WI38 (cell line): ENCODE measurements around the gene PDE11A.

ENCODE experiments used
- H3K4me3 ChIP-seq: 2 replicates; pipeline ENCODE4 v1.5.1; 2011; ENCODE audit warnings: low read depth, mild to moderate bottlenecking, control low read depth, low read length
- TF ChIP-seq, protein P1 (sequence below): IDR thresholded peaks from 2 replicates; pipeline ENCODE4 v1.5.1; 2012; ENCODE audit warnings: low read depth, mild to moderate bottlenecking, control low read depth, low read length

Gene PDE11A

DNA sequence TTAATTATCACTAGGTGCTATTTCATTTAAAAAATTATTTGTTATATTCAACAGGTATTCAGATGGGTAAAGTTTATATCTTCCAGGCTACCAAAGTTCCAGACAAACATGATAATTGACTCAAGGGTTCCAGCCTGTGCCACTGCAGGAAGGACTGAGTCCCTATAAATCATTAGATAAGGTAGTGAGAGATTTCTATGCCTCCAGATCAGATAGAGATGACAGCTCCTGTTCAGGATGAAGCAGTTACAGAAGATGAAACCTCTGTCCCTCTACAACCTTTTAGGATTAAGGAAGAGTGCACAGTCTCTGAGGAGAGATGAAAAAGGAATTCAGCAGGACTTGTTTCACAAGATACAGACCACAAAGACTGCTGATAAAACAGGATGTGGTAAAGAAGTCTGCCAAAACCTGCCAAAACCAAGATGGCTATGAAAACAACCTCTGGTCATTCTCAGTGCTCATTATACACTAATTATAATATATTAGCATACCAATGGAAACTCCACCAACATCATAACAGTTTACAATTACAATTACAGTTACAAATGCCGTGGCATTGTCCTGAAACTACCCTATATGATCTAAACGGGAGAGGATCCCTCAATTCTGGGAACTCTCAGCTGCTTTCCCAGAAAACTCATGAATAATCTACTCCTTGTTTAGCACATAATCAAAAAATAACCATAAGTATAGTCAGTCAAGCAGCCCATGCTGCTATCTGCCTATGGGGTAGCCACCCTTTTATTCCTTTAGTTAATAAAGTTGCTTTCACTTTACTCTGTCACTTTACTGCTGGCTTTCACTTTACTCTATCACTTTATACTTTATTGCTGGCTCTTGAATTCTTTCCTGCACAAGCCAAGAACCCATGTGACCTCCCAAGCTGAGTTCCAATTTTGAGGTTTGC lies 288.5 kb downstream of the PDE11A start:
- H3K4me3 ChIP-seq = no peak overlapping the region
- TF ChIP-seq, protein P1, sequence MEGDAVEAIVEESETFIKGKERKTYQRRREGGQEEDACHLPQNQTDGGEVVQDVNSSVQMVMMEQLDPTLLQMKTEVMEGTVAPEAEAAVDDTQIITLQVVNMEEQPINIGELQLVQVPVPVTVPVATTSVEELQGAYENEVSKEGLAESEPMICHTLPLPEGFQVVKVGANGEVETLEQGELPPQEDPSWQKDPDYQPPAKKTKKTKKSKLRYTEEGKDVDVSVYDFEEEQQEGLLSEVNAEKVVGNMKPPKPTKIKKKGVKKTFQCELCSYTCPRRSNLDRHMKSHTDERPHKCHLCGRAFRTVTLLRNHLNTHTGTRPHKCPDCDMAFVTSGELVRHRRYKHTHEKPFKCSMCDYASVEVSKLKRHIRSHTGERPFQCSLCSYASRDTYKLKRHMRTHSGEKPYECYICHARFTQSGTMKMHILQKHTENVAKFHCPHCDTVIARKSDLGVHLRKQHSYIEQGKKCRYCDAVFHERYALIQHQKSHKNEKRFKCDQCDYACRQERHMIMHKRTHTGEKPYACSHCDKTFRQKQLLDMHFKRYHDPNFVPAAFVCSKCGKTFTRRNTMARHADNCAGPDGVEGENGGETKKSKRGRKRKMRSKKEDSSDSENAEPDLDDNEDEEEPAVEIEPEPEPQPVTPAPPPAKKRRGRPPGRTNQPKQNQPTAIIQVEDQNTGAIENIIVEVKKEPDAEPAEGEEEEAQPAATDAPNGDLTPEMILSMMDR = no peak

GRCh38 chr2:177783091-177783490 lies 289.5 kb downstream of the PDE11A start:
- H3K4me3 ChIP-seq = no peak overlapping the region
- TF ChIP-seq, protein P1 = no peak

DNA sequence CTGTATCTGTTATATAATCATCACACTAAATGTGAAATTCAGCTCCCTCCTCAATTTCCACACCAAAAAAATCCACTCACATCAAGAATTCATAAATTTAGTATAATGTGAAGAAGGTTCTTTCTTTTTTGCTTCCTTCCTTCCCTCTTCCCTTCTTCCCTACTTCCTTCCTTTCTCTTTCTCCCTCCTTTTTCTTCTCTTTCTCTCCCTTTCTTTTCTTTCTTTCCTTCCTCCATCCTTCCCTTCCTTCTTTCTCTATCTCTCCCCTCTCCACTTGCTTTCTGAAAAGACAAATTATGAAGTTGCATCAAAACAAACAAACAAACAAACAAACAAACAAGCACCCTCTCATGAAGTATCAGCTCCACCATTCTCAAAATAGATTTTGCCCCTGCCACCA lies 290.0 kb downstream of the PDE11A start:
- no peak overlapping the region for H3K4me3 ChIP-seq
- TF ChIP-seq, protein P1 = no peak

DNA sequence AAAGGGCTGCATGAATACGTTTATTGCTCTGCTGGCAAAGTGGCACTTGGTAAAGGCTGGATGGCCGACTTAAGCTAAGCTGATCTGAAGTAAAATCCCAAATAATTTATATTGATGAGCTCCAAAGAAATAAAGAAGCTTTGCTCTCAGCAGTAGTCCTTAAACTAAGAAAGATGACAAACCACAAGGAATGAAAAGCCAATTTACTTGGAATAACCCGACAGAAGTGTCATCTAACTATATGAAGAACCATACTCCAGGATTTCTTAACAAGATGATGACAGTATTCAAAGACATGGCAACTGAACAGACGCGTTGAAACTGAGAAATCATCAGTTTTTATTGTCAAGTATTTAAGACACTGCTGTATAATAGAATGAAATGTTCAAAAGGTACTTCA lies 294.1 kb downstream of the PDE11A start:
- TF ChIP-seq, protein P1 = no peak
- no peak overlapping the region for H3K4me3 ChIP-seq

DNA sequence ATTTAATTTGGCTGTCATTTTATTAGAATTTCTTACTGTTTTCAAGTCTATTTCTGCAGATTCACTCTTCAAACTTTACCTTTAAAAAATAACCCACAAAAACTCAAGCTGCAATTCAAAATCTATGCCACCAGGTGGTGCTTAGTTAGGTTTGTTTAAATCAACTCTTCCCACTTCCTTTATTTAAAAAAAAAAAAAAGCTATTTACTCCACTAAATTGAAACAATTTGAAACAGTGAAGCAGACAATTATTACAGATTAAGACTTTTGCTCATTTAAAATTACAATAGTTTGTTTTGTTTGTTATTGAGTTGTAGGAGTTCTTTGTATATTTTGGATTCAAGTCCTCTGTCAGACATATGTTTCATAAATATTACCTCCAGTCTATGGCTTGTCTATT lies 300.0 kb downstream of the PDE11A start:
- TF ChIP-seq, protein P1 = peak; percentile 11; the same call in 1 of the 2 replicates
- H3K4me3 ChIP-seq = no peak overlapping the region

DNA sequence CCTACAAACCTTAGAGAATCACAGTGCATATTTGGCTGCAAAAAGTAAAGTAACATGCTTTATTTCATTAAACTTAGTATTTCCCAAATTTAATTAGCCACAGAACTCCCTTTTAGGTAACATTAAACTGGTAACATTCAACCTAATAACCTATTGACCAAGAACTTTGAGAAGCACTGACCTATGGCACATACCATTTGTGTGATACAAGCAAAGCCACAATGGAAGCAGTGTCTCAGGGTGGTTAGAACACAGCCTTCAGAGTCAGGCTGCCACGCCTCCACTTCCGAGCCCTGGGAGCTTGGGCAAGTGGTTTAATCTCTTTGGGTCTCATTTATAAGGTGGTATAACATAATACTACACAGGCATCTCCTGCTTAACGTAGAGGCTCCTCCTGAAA lies 301.4 kb downstream of the PDE11A start:
- H3K4me3 ChIP-seq = no peak overlapping the region
- TF ChIP-seq, protein P1 = no peak

- H3K4me3 ChIP-seq = no peak overlapping the region
- TF ChIP-seq, protein P1 = no peak
These were observed 304.8 kb downstream of the PDE11A start for GRCh38 chr2:177767768-177768167.
